Measurements from ENCODE around the gene MRGPRX4. TPM values are rescaled to one million over a fixed set of nuclear protein-coding genes. Genes with fewer than 3 reads are reported as not detected.

MRGPRX4 gene
- polyA plus RNA-seq (2012; ENCODE audit: insufficient read length, low read depth): not detected

DNA sequence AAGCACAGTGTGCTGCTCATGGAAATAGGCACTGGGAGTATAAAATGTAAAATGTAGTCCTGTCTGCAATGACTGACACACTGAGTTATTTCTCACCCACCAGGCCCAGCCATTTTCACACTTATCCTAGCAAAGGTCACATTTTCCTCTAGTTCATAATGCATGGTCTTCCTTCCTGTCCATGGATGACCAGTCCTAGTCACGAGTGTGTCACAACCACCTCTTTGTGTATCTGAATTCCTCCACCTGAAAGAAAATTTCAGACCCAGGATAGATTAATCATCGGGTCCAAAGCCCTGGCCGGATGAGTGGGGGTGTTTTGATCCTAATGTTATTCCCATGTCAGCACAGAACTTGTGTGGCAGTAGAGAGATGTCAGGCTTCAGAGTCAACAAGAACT, at the start of gene MRGPRX4:
TSS of gene MRGPRX4 (plus strand) at position 172 of the 400 bp plus-strand sequence. CDS start 420 bp downstream, outside the sequence.
- TF ChIP-seq FOXP2 (optimal IDR thresholded peaks at IDR 0.05; ENCODE audit: borderline replicate concordance, extremely low read depth, extremely low read length, insufficient read depth) (no peak), REST (IDR thresholded peaks at IDR 0.05; ENCODE audit: insufficient read depth in 1 of 2, low read depth in 2 of 2, low read length in 2 of 2) (no peak), POLR2AphosphoS5 (IDR thresholded peaks at IDR 0.05; ENCODE audit: low read depth, low read length) (no peak), TAF1 (IDR thresholded peaks at IDR 0.05; ENCODE audit: borderline replicate concordance, insufficient read depth, low read length) (no peak), SIN3A (IDR thresholded peaks at IDR 0.05; ENCODE audit: borderline replicate concordance, insufficient read depth, low read length) (no peak)

- TF ChIP-seq REST (IDR thresholded peaks at IDR 0.05; ENCODE audit: insufficient read depth in 1 of 2, low read depth in 2 of 2, low read length in 2 of 2) (peak in 1 of 2 experiments; percentile 73; a peak in 2 of 4 replicates), TAF1 (IDR thresholded peaks at IDR 0.05; ENCODE audit: borderline replicate concordance, insufficient read depth, low read length) (no peak)
Measured at GRCh38 chr11:18132341-18132740, 40.3 kb upstream of the MRGPRX4 start, which contains the start of gene MRGPRX3. Gene MRGPRX3, plus strand, starts transcription at chr11:18132571. Its CDS starts 4,632 bp downstream, at chr11:18137203.

GRCh38 chr11:18135308-18135707, 37.3 kb upstream of the MRGPRX4 start:
- TF ChIP-seq REST (IDR thresholded peaks at IDR 0.05; ENCODE audit: insufficient read depth in 1 of 2, low read depth in 2 of 2, low read length in 2 of 2) (no peak), SIN3A (IDR thresholded peaks at IDR 0.05; ENCODE audit: borderline replicate concordance, insufficient read depth, low read length) (no peak), TAF1 (IDR thresholded peaks at IDR 0.05; ENCODE audit: borderline replicate concordance, insufficient read depth, low read length) (no peak), POLR2AphosphoS5 (IDR thresholded peaks at IDR 0.05; ENCODE audit: low read depth, low read length) (no peak), FOXP2 (optimal IDR thresholded peaks at IDR 0.05; ENCODE audit: borderline replicate concordance, extremely low read depth, extremely low read length, insufficient read depth) (no peak)

GRCh38 chr11:18137186-18137800, 35.3 kb upstream of the MRGPRX4 start:
- no peak for TF ChIP-seq TAF1 (IDR thresholded peaks at IDR 0.05; ENCODE audit: borderline replicate concordance, insufficient read depth, low read length)
- no peak for TF ChIP-seq REST (IDR thresholded peaks at IDR 0.05; ENCODE audit: insufficient read depth in 1 of 2, low read depth in 2 of 2, low read length in 2 of 2)
- no peak for TF ChIP-seq POLR2AphosphoS5 (IDR thresholded peaks at IDR 0.05; ENCODE audit: low read depth, low read length)
- no peak for TF ChIP-seq SIN3A (IDR thresholded peaks at IDR 0.05; ENCODE audit: borderline replicate concordance, insufficient read depth, low read length)
- no peak for TF ChIP-seq FOXP2 (optimal IDR thresholded peaks at IDR 0.05; ENCODE audit: borderline replicate concordance, extremely low read depth, extremely low read length, insufficient read depth)
